ENCODE results near the gene LIN37. TPM values are rescaled to one million over a fixed set of nuclear protein-coding genes. Genes with fewer than 3 reads are reported as not detected.

Gene LIN37
- polyA plus RNA-seq, 1 donor (not counting 4 experiments of a cell fraction or from before 2014, with no cell fraction given): 6.7 TPM

DNA sequence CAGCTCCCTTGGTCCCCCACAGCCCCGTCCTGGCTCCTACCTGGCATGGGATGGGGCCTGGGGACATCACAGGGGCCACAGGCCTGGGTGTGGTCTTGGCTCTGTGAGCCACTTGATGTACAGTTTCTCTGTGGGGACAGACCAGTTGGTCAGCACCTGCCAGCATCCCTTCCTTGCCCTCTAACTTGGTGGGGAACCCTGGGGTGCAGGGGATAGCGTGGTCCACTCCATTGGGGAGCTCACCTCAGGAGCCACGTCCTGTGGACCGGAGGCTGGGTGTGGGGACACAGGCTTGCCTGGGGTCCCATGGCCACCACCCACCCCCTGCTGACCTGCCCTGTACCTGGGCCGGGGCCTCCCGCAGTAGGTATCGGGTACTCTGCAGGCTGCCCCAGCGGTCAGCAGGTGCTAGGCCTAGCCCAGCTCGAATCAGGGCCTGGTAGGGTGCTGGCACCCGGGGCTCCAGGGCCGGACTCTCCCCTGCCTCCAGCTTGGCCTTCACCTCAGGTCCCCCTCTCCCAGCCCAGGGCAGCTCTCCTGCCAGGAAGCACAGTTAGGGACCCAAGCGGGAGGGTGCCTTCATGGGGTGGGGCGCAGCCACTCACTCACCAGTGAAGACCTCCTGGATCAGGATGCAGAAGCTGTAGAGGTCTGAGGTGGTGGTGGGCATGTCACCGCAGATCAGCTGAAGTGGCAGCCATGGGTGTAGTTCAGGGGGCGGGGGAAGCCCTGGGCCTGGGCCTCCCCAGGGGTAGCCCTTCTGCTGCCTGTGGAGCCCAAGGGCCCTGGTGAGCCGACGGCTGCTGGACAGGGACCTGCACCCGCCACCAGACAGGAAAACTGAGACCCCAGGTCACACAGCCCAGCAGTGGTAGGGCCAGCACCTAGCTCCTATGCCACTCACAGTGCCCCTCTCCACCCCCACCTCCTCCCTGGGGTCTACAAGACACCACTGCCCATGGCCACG lies 41.9 kb downstream of the LIN37 start:
- FAIRE-seq (no peak), DNase-seq (ENCODE audit: low read depth, low spot score) (no peak)
- no peak overlapping the region for H3K4me2 ChIP-seq (ENCODE audit: control insufficient read depth, extremely low read depth, insufficient read depth, low read depth, low read length)
- no peaks in the 10 kb centered on the region for H3K79me2 ChIP-seq (ENCODE audit: control insufficient read depth, insufficient read depth, low read length)
- H3K9me1 ChIP-seq (ENCODE audit: control insufficient read depth, extremely low read depth, insufficient read depth, low read length): no peaks in the 10 kb centered on the region
- H3K27me3 ChIP-seq (ENCODE audit: control insufficient read depth, extremely low read depth, insufficient read depth, low read length): no peaks in the 10 kb centered on the region
- peaks cover 2% of the 10 kb centered on the region for H4K20me1 ChIP-seq (ENCODE audit: control insufficient read depth, extremely low read depth, insufficient read depth, low read length)
- no peak overlapping the region for H3K9ac ChIP-seq (ENCODE audit: control insufficient read depth, extremely low read depth, insufficient read depth, low read length)
- H3K36me3 ChIP-seq (ENCODE audit: control insufficient read depth in 2 of 2, extremely low read depth in 1 of 2, insufficient read depth in 2 of 2, low read length in 2 of 2): no peaks in the 10 kb centered on the region
- no peak overlapping the region for H3K4me3 ChIP-seq (ENCODE audit: control insufficient read depth in 2 of 3, extremely low read depth in 1 of 3, insufficient read depth in 2 of 3, low read depth in 1 of 3, low read length in 3 of 3)
- dilution Hi-C loops (cut with MboI; ENCODE audit: extremely low pct_ligation_motif_present, low sequenced_read_pairs): no loop called here
- no peak overlapping the region for H3K27ac ChIP-seq (ENCODE audit: control insufficient read depth, insufficient read depth, low read length)
- H3K4me1 ChIP-seq (ENCODE audit: control insufficient read depth, extremely low read depth, insufficient read depth, low read length): no peaks in the 10 kb centered on the region
- TF ChIP-seq, protein P1, sequence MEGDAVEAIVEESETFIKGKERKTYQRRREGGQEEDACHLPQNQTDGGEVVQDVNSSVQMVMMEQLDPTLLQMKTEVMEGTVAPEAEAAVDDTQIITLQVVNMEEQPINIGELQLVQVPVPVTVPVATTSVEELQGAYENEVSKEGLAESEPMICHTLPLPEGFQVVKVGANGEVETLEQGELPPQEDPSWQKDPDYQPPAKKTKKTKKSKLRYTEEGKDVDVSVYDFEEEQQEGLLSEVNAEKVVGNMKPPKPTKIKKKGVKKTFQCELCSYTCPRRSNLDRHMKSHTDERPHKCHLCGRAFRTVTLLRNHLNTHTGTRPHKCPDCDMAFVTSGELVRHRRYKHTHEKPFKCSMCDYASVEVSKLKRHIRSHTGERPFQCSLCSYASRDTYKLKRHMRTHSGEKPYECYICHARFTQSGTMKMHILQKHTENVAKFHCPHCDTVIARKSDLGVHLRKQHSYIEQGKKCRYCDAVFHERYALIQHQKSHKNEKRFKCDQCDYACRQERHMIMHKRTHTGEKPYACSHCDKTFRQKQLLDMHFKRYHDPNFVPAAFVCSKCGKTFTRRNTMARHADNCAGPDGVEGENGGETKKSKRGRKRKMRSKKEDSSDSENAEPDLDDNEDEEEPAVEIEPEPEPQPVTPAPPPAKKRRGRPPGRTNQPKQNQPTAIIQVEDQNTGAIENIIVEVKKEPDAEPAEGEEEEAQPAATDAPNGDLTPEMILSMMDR (optimal IDR thresholded peaks at IDR 0.05 in 1 of 3, IDR thresholded peaks at IDR 0.05 in 1 of 3, conservative IDR thresholded peaks at IDR 0.05 in 1 of 3; ENCODE audit: extremely low read depth in 1 of 3, insufficient read depth in 2 of 3, low read length in 3 of 3): no peak
- no peaks in the 10 kb centered on the region for H3K9me3 ChIP-seq (ENCODE audit: control insufficient read depth, low read depth, low read length)
- H2AFZ ChIP-seq (ENCODE audit: control insufficient read depth, low read length): no peak overlapping the region

DNA sequence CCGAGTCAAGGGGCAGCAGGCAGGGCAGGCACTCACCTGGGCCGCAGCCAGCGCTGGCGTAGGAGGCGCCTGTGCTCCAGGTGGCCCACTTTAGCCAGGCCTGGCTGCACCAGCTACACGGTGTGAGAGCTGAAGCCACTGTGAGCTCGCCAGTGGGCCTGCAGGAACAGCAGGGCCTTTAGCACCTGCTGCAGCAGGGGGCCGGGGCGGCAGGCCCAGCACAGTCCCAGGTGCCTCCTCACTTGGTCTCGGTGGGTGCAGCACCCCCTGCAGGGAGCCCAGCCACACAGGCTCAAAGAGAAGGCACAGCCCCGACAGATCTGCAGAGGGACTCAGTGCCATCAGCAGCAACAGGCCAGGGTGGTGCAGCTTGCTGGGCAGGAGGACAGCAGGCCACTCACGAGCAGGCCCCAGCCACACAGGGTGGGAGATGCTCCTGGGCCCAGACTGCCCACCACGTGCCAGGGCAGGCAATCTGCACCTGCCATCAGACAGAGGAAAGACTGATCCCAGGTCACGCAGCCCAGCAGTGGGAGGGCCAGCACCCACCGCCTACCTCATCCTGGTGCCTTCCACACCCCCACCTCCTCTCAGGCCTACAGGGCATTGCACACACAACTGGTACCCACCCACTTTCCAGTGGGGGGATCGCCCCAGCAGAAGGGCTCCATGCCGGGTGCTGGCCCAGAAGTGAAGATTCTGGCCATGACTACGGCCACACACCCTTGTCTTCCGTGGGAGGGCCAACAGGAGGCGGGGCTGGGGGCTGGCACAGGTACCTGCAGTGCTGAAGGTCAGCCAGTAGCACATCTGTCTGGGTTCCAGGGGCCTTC lies 42.8 kb downstream of the LIN37 start:
- Histone ChIP-seq H3K9ac (ENCODE audit: control insufficient read depth, extremely low read depth, insufficient read depth, low read length) (no peak overlapping the region), H3K27me3 (ENCODE audit: control insufficient read depth, extremely low read depth, insufficient read depth, low read length) (no peaks in the 10 kb centered on the region), H3K4me3 (ENCODE audit: control insufficient read depth in 2 of 3, extremely low read depth in 1 of 3, insufficient read depth in 2 of 3, low read depth in 1 of 3, low read length in 3 of 3) (no peak overlapping the region), H3K79me2 (ENCODE audit: control insufficient read depth, insufficient read depth, low read length) (no peaks in the 10 kb centered on the region), H3K9me1 (ENCODE audit: control insufficient read depth, extremely low read depth, insufficient read depth, low read length) (no peaks in the 10 kb centered on the region), H3K4me1 (ENCODE audit: control insufficient read depth, extremely low read depth, insufficient read depth, low read length) (no peaks in the 10 kb centered on the region), H3K9me3 (ENCODE audit: control insufficient read depth, low read depth, low read length) (no peaks in the 10 kb centered on the region), H4K20me1 (ENCODE audit: control insufficient read depth, extremely low read depth, insufficient read depth, low read length) (peaks cover 2% of the 10 kb centered on the region), H3K4me2 (ENCODE audit: control insufficient read depth, extremely low read depth, insufficient read depth, low read depth, low read length) (no peak overlapping the region), H2AFZ (ENCODE audit: control insufficient read depth, low read length) (no peak overlapping the region), H3K27ac (ENCODE audit: control insufficient read depth, insufficient read depth, low read length) (no peak overlapping the region), H3K36me3 (ENCODE audit: control insufficient read depth in 2 of 2, extremely low read depth in 1 of 2, insufficient read depth in 2 of 2, low read length in 2 of 2) (no peaks in the 10 kb centered on the region)
- dilution Hi-C loops (cut with MboI; ENCODE audit: extremely low pct_ligation_motif_present, low sequenced_read_pairs): no loop called here
- no peak for DNase-seq (ENCODE audit: low read depth, low spot score)
- TF ChIP-seq, protein P1 (optimal IDR thresholded peaks at IDR 0.05 in 1 of 3, IDR thresholded peaks at IDR 0.05 in 1 of 3, conservative IDR thresholded peaks at IDR 0.05 in 1 of 3; ENCODE audit: extremely low read depth in 1 of 3, insufficient read depth in 2 of 3, low read length in 3 of 3): peak in 1 of 3 experiments; percentile 6
- no peak for TF ChIP-seq EZH2 (IDR thresholded peaks at IDR 0.05; ENCODE audit: low read length)
- no peak for FAIRE-seq
